HepG2 (cell line): Measurements from ENCODE around the gene CHCHD6. TPM values are rescaled to one million over a fixed set of nuclear protein-coding genes. Genes with fewer than 3 reads are reported as not detected.

ENCODE experiments used
- ATAC-seq: fragments of 200-7000 bp; cut with Tn5 transposase; 3 replicates; pipeline ENCODE4 v1.9.1; 2020; ENCODE audit warnings: mild to moderate bottlenecking, moderate library complexity
- BruUV-seq: library from RNA; stranded (reverse); fragments of 400-500 nt; replicated peaks from 2 replicates; lab custom pipeline; 2021; lab: Mats Ljungman, UMichigan
- CTCF ChIA-PET: fragments of 300-600 bp; formaldehyde crosslinking; extraction: SDS; loops from one replicate; lab custom pipeline; 2021; ENCODE audit warnings: low total read pairs, inconsistent platforms, low intra/inter-chr PET ratio; lab: Yijun Ruan, JAX
- POLR2A ChIA-PET: fragments of 350-600 bp; sonication (Branson Sonifier 250); formaldehyde crosslinking; loops from one replicate; lab custom pipeline; 2020; ENCODE audit warnings: antibody characterized with exemption, inconsistent platforms; lab: Yijun Ruan, JAX
- DNase-seq: peaks from one replicate; pipeline ENCODE4 v3.0.0-alpha.2; 2015; ENCODE audit warnings: low spot score
- FAIRE-seq: peaks from 3 replicates; lab custom pipeline; 2011; peaks lifted over from hg19 to GRCh38; lab: Jason Lieb, UNC
- H2AFZ ChIP-seq: one replicate; pipeline ENCODE4 v1.6.1; 2011; ENCODE audit warnings: low read length, inconsistent platforms
- H3K27ac ChIP-seq: fragments of 300-600 bp; 3 replicates; pipeline ENCODE4 v1.8.0; 2011; ENCODE audit warnings: mixed run types, mild to moderate bottlenecking, mixed read lengths, low read length, inconsistent platforms; ENCODE audit not compliant: insufficient read depth; ENCODE audit errors: extremely low read length
- H3K27me3 ChIP-seq, 2 experiments: fragments of 200-600 bp in 1 of 2; 2 replicates in 1 of 2; 3 replicates in 1 of 2; pipeline versions ENCODE4 v1.6.0 to v1.8.0; 2011; ENCODE audit warnings: low read length in 2 of 2, mild to moderate bottlenecking in 2 of 2, moderate library complexity in 2 of 2, inconsistent platforms in 1 of 2; ENCODE audit not compliant: insufficient read depth in 2 of 2, control insufficient read depth in 1 of 2
- H3K36me3 ChIP-seq, 2 experiments: fragments of 200-600 bp in 1 of 2; replicated peaks in 1 of 2; 2 replicates in 1 of 2; 3 replicates in 1 of 2; pipeline versions ENCODE4 v1.5.1 to v1.8.0; 2011; ENCODE audit warnings: low read length in 2 of 2, inconsistent platforms in 1 of 2; ENCODE audit not compliant: insufficient read depth in 2 of 2, control insufficient read depth in 1 of 2
- H3K4me1 ChIP-seq: 2 replicates; pipeline ENCODE4 v1.5.1; 2012; ENCODE audit warnings: low read length, inconsistent platforms; ENCODE audit not compliant: insufficient read depth
- H3K4me2 ChIP-seq: 2 replicates; pipeline ENCODE4 v1.6.0; 2011; ENCODE audit warnings: low read depth, low read length, inconsistent platforms
- H3K4me3 ChIP-seq, 3 experiments: fragments of 200-600 bp in 1 of 3; sonication (generic), shearing (Covaris generic) in 1 of 3; replicated peaks in 1 of 3; 2 replicates each; pipeline ENCODE4 v1.5.1; 2011 to 2016; ENCODE audit warnings: low read length in 3 of 3, inconsistent platforms in 2 of 3, low read depth in 2 of 3, mild to moderate bottlenecking in 2 of 3, control low read depth in 1 of 3, mixed read lengths in 1 of 3; ENCODE audit not compliant: insufficient read depth in 1 of 3
- H3K79me2 ChIP-seq: one replicate; pipeline ENCODE4 v1.6.1; 2011; ENCODE audit warnings: low read length, inconsistent platforms; ENCODE audit not compliant: insufficient read depth
- H3K9ac ChIP-seq: 2 replicates; pipeline ENCODE4 v1.6.0; 2011; ENCODE audit warnings: mild to moderate bottlenecking, low read depth, low read length, inconsistent platforms; ENCODE audit not compliant: insufficient read depth
- H3K9me3 ChIP-seq: 2 replicates; pipeline ENCODE4 v1.5.1; 2012; ENCODE audit warnings: mild to moderate bottlenecking, low read length
- H4K20me1 ChIP-seq: 2 replicates; pipeline ENCODE4 v1.6.0; 2011; ENCODE audit warnings: inconsistent platforms, mild to moderate bottlenecking, low read length, moderate library complexity; ENCODE audit not compliant: insufficient read depth
- ADNP ChIP-seq: sonication (generic); formaldehyde crosslinking; IDR thresholded peaks from 2 replicates; pipeline ENCODE4 v1.4.0; 2020; ENCODE audit warnings: missing genetic modification reagents
- BORCS8-MEF2B ChIP-seq: sonication (generic); formaldehyde crosslinking; IDR thresholded peaks from 2 replicates; pipeline ENCODE4 v1.8.0; 2022; ENCODE audit warnings: mild to moderate bottlenecking, missing genetic modification reagents
- CREM ChIP-seq, 2 experiments: sonication (generic) in 1 of 2; formaldehyde crosslinking in 1 of 2; IDR thresholded peaks; 2 replicates each; pipeline versions ENCODE4 v1.4.0 to v1.6.1; 2016 to 2020; ENCODE audit warnings: antibody characterized with exemption in 1 of 2, mild to moderate bottlenecking in 1 of 2, missing genetic modification reagents in 1 of 2
- HHEX ChIP-seq: IDR thresholded peaks from 2 replicates; pipeline ENCODE4 v1.6.1; 2016; ENCODE audit warnings: control low read depth
- HNRNPUL1 ChIP-seq: fragments of 200-400 bp; formaldehyde crosslinking; IDR thresholded peaks from 2 replicates; pipeline ENCODE4 v1.6.1; 2017; ENCODE audit warnings: low read depth, mild to moderate bottlenecking, low read length, moderate library complexity
- KDM1A ChIP-seq: IDR thresholded peaks from 2 replicates; pipeline ENCODE4 v1.6.1; 2016; ENCODE audit warnings: missing compliant biosample characterization
- SALL2 ChIP-seq: sonication (generic); formaldehyde crosslinking; IDR thresholded peaks from 2 replicates; pipeline ENCODE4 v1.8.1; 2023; ENCODE audit warnings: mild to moderate bottlenecking, missing genetic modification reagents, inconsistent platforms
- SRSF4 ChIP-seq: fragments of 200-400 bp; formaldehyde crosslinking; IDR thresholded peaks from one replicate; pipeline ENCODE4 v1.6.1; 2018; ENCODE audit warnings: mild to moderate bottlenecking, low read depth, low read length, moderate library complexity; ENCODE audit not compliant: poor library complexity, severe bottlenecking
- TEAD3 ChIP-seq: optimal IDR thresholded peaks from 2 replicates; pipeline ENCODE3; 2016; ENCODE audit warnings: borderline replicate concordance
- THYN1 ChIP-seq: sonication (generic); formaldehyde crosslinking; IDR thresholded peaks from 2 replicates; pipeline ENCODE4 v1.8.1; 2023; ENCODE audit warnings: low read depth, mild to moderate bottlenecking, moderate library complexity, missing genetic modification reagents, borderline replicate concordance
- YEATS2 ChIP-seq: sonication (generic); formaldehyde crosslinking; IDR thresholded peaks from 2 replicates; pipeline ENCODE4 v1.4.0; 2020; ENCODE audit warnings: missing genetic modification reagents, borderline replicate concordance
- ZNF136 ChIP-seq: sonication (generic); formaldehyde crosslinking; IDR thresholded peaks from 2 replicates; pipeline ENCODE4 v1.8.1; 2022; ENCODE audit warnings: low read depth, mild to moderate bottlenecking, moderate library complexity, missing genetic modification reagents
- ZNF510 ChIP-seq: sonication (generic); formaldehyde crosslinking; IDR thresholded peaks from 2 replicates; pipeline ENCODE4 v1.4.0; 2020; ENCODE audit warnings: low read depth, mild to moderate bottlenecking, missing genetic modification reagents
- ZNF563 ChIP-seq: sonication (generic); formaldehyde crosslinking; IDR thresholded peaks from 2 replicates; pipeline ENCODE4 v1.8.0; 2022; ENCODE audit warnings: mild to moderate bottlenecking, moderate library complexity, missing genetic modification reagents
- ZNF768 ChIP-seq: sonication (generic); formaldehyde crosslinking; IDR thresholded peaks from 2 replicates; pipeline ENCODE4 v1.4.0; 2020; ENCODE audit warnings: missing genetic modification reagents
- WGBS: methylation state at CpG from one replicate; pipeline ENCODE4 v1.1.6; 2017; ENCODE audit warnings: low lambda C conversion rate; 5-methylcytosine and 5-hydroxymethylcytosine counted together
- in situ Hi-C: cut with HindIII; loops from 2 replicates; pipeline ENCODE4 v1.10.0; 2017; ENCODE audit warnings: low pct_unique_long_range_greater_than_20kb; ENCODE audit not compliant: extremely low pct_ligation_motif_present
- intact Hi-C: fragments of 100-400 bp; cut with micrococcal nuclease; formaldehyde crosslinking; loops from one replicate; pipeline ENCODE4 v1.10.0; 2022; ENCODE audit not compliant: unreplicated experiment
- polyA plus RNA-seq, 8 experiments: library from polyadenylated mRNA; depleted of rRNA in 3 of 8; stranded (reverse) in 7 of 8; unstranded in 1 of 8; fragments of >200 nt; fragmentation: Illumina TruSeq in 4 of 8; extraction: Trizol in 4 of 8; gene quantifications; 2 replicates each; pipeline versions ENCODE4 v1.2.1 to v1.2.3, GENCODE V29; 2011 to 2016; ENCODE audit warnings: low read depth in 4 of 8, missing spikeins in 1 of 8, mixed read lengths in 1 of 8; ENCODE audit not compliant: insufficient read depth in 1 of 8
- total RNA-seq, 5 experiments: library from RNA; depleted of rRNA; stranded (reverse); fragments of >200 nt; fragmentation: Illumina TruSeq; extraction: Trizol; gene quantifications; 2 replicates each; pipeline ENCODE4 v1.2.3, GENCODE V29; 2016; ENCODE audit warnings: low read depth in 1 of 5
- TF ChIP-seq, protein P1 (sequence below): sonication (generic); formaldehyde crosslinking; IDR thresholded peaks from 2 replicates; pipeline ENCODE4 v1.9.0; 2021; ENCODE audit warnings: missing genetic modification reagents, borderline replicate concordance
- TF ChIP-seq, protein P2 (sequence below): sonication (generic); formaldehyde crosslinking; IDR thresholded peaks from 2 replicates; pipeline ENCODE4 v1.8.1; 2023; ENCODE audit warnings: mild to moderate bottlenecking, moderate library complexity, missing genetic modification reagents
- TF ChIP-seq, protein P3 (sequence below): IDR thresholded peaks from 2 replicates; pipeline ENCODE4 v1.6.1; 2016; ENCODE audit warnings: missing compliant biosample characterization, missing genetic modification reagents, borderline replicate concordance

The CHCHD6 gene
- total and polyA plus RNA-seq, 2 of the 13 experiments (the other 11 are each of a cell fraction or from before 2014, with no cell fraction given), result 20.3 to 20.8 TPM

GRCh38 chr3:126889276-126890201 lies 185.5 kb downstream of the CHCHD6 start:
- intact Hi-C loops, result no loop called here
- H3K36me3 ChIP-seq, result 0 out of 5 replicates have a peak, but pooled peaks cover 0 to 1% of the 10 kb centered on the region in 2 experiments
- BruUV-seq, result no TSS peak
- in situ Hi-C loops, result no loop called here
- no peaks in the 10 kb centered on the region for H3K79me2 ChIP-seq
- no peak overlapping the region for H3K9ac ChIP-seq
- H3K4me1 ChIP-seq, result no peaks in the 10 kb centered on the region
- H3K4me2 ChIP-seq, result no peak overlapping the region
- no peaks in the 10 kb centered on the region for H4K20me1 ChIP-seq
- H3K4me3 ChIP-seq, result no peak overlapping the region
- ChIA-PET POLR2A (no interaction called here), CTCF (no interaction called here)
- WGBS, result 91% methylated on average over 10 of the region's 15 CpGs
- TF ChIP-seq, protein P1, sequence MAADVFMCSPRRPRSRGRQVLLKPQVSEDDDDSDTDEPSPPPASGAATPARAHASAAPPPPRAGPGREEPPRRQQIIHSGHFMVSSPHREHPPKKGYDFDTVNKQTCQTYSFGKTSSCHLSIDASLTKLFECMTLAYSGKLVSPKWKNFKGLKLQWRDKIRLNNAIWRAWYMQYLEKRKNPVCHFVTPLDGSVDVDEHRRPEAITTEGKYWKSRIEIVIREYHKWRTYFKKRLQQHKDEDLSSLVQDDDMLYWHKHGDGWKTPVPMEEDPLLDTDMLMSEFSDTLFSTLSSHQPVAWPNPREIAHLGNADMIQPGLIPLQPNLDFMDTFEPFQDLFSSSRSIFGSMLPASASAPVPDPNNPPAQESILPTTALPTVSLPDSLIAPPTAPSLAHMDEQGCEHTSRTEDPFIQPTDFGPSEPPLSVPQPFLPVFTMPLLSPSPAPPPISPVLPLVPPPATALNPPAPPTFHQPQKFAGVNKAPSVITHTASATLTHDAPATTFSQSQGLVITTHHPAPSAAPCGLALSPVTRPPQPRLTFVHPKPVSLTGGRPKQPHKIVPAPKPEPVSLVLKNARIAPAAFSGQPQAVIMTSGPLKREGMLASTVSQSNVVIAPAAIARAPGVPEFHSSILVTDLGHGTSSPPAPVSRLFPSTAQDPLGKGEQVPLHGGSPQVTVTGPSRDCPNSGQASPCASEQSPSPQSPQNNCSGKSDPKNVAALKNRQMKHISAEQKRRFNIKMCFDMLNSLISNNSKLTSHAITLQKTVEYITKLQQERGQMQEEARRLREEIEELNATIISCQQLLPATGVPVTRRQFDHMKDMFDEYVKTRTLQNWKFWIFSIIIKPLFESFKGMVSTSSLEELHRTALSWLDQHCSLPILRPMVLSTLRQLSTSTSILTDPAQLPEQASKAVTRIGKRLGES, result no peak
- no peak for TF ChIP-seq BORCS8-MEF2B
- no peak for TF ChIP-seq CREM (IDR thresholded peaks at IDR 0.05)
- TF ChIP-seq CREM (CRISPR knock-in tag; IDR thresholded peaks at IDR 0.05), result no peak
- no peak for TF ChIP-seq ZNF136 (CRISPR knock-in tag)
- no peak for TF ChIP-seq ADNP (CRISPR knock-in tag)
- no peak for TF ChIP-seq HNRNPUL1
- no peak for TF ChIP-seq SALL2 (CRISPR knock-in tag)
- TF ChIP-seq ZNF510 (CRISPR knock-in tag), result no peak
- TF ChIP-seq YEATS2 (CRISPR knock-in tag), result no peak
- no peak for TF ChIP-seq ZNF563
- no peak for TF ChIP-seq KDM1A (CRISPR knock-in tag)
- TF ChIP-seq HHEX (CRISPR knock-in tag), result no peak
- TF ChIP-seq ZNF768 (CRISPR knock-in tag), result no peak
- TF ChIP-seq TEAD3, result no peak
- TF ChIP-seq, protein P2, sequence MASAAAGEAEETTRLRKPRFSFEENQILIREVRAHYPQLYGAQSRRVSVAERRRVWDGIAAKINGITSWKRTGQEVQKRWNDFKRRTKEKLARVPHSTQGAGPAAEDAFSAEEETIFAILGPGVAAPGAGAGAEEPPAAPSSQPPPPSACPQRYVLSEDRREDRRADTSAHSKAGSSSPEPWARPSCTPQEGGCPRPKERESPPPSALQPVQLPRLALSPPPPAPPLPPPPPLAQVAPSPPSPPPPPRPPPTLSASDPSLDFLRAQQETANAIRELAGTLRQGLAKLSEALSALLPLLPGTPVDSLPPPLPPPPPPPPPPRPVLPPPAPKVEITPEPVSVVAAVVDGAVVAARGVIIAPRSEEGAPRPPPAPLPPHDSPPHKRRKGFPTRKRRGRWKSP (CRISPR knock-in tag), result no peak
- TF ChIP-seq, protein P3, sequence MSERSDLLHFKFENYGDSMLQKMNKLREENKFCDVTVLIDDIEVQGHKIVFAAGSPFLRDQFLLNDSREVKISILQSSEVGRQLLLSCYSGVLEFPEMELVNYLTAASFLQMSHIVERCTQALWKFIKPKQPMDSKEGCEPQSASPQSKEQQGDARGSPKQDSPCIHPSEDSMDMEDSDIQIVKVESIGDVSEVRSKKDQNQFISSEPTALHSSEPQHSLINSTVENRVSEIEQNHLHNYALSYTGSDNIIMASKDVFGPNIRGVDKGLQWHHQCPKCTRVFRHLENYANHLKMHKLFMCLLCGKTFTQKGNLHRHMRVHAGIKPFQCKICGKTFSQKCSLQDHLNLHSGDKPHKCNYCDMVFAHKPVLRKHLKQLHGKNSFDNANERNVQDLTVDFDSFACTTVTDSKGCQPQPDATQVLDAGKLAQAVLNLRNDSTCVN (CRISPR knock-in tag), result no peak
- TF ChIP-seq SRSF4, result no peak
- TF ChIP-seq THYN1 (CRISPR knock-in tag), result no peak
- no peak for FAIRE-seq
- H3K27ac ChIP-seq, result no peak overlapping the region
- H3K9me3 ChIP-seq, result no peaks in the 10 kb centered on the region
- DNase-seq, result no peak
- no peak; the same call in 2 of the 3 replicates for ATAC-seq
- H2AFZ ChIP-seq, result no peak overlapping the region
- no peaks in the 10 kb centered on the region for H3K27me3 ChIP-seq
